Body of pancreas (tissue), 4 donors: Measurements from ENCODE around the gene UBE2B. TPM values are rescaled to one million over a fixed set of nuclear protein-coding genes. Genes with fewer than 3 reads are reported as not detected.

ENCODE experiments used
- ATAC-seq: fragments of 150-250 bp; one replicate; pipeline ENCODE4 v1.9.1; 2016
- DNase-seq, 4 donors: peaks; one replicate each; pipeline ENCODE4 v3.0.0-alpha.2; 2019
- H3K27ac ChIP-seq, 4 donors: fragments of 200-600 bp; sonication (generic); 1 replicate in 3 of 4; 2 replicates in 1 of 4; pipeline versions ENCODE4 v1.5.1 to v1.6.1; 2016 to 2019; ENCODE audit warnings: mild to moderate bottlenecking in 1 of 4, mixed read lengths in 1 of 4, moderate library complexity in 1 of 4
- H3K27me3 ChIP-seq, 2 donors: fragments of 200-600 bp; sonication (generic); one replicate each; pipeline ENCODE4 v1.6.0; 2016; ENCODE audit warnings: mild to moderate bottlenecking in 1 of 2
- H3K36me3 ChIP-seq, 2 donors: fragments of 200-600 bp; sonication (generic); replicated peaks in 1 of 2; 2 replicates each; pipeline ENCODE4 v1.5.1; 2016; ENCODE audit warnings: low read depth in 2 of 2; ENCODE audit not compliant: insufficient read depth in 1 of 2
- H3K4me1 ChIP-seq: fragments of 200-600 bp; sonication (generic); one replicate; pipeline ENCODE4 v1.6.0; 2016
- H3K4me3 ChIP-seq, 2 donors: fragments of 200-600 bp; sonication (generic); 1 replicate in 1 of 2; 2 replicates in 1 of 2; pipeline ENCODE4 v1.5.1; 2016 to 2019
- H3K9me3 ChIP-seq, 3 donors: fragments of 200-600 bp; sonication (generic); 1 replicate in 2 of 3; 2 replicates in 1 of 3; pipeline ENCODE4 v1.5.1; 2016
- POLR2A ChIP-seq, 3 donors: fragments of 450-650 bp; IDR thresholded peaks; one replicate each; pipeline ENCODE4 v1.6.1; 2016; ENCODE audit warnings: antibody characterized with exemption in 3 of 3, mild to moderate bottlenecking in 2 of 3
- WGBS, 2 donors: methylation state at CpG; one replicate each; pipeline ENCODE4 v1.1.5; 2017; 5-methylcytosine and 5-hydroxymethylcytosine counted together
- intact Hi-C: fragments of 100-400 bp; cut with DNase I; formaldehyde crosslinking; loops from one replicate; pipeline ENCODE4 v1.15.1; 2023
- total RNA-seq, 2 donors: library from RNA; depleted of rRNA; stranded (reverse); fragments of >200 nt; gene quantifications; one replicate each; pipeline ENCODE4 v1.1.0, GENCODE V29; 2016
- TF ChIP-seq, protein P1 (sequence below), 7 experiments: fragments of 450-650 bp in 4 of 7; fragments of 200-600 bp in 3 of 7; sonication (generic) in 3 of 7; IDR thresholded peaks; one replicate each; pipeline ENCODE4 v1.5.1; 2016 to 2019; ENCODE audit warnings: antibody characterized with exemption in 7 of 7

Gene UBE2B
- total RNA-seq, 2 donors from 2014 or later: 31.6 to 36.1 TPM

DNA sequence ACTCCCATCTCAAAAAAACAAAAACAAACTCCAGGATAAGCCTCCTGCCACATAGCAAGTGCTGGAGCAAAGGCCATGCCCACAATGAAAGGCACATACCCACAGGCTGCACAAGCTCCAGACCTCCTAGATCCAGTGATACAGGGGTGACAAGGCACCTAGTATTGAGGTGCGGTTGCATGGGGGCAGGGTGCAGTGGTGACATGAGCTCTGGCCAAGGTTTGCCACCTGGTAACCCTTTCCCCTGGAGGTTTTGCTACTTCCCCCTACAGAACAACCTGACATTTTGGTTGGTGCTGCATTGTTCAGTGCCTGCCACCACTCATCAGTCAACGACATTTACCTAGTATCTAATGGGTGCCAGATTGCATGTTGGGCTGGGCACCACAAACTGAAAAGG is 25.8 kb downstream of the UBE2B start:
- Histone ChIP-seq H3K4me1 (peaks cover 7% of the 10 kb centered on the region), H3K36me3 (peaks cover 7 to 16% of the 10 kb centered on the region in 2 donors), H3K27me3 (no peaks in the 10 kb centered on the region), H3K9me3 (no peaks in the 10 kb centered on the region), H3K4me3 (no peak overlapping the region), H3K27ac (no peak overlapping the region)
- 89 to 94% methylated on average over 2 of the region's 2 CpGs for WGBS, 2 donors
- no peak for ATAC-seq
- TF ChIP-seq POLR2A (IDR thresholded peaks at IDR 0.05): no peak
- TF ChIP-seq, protein P1, sequence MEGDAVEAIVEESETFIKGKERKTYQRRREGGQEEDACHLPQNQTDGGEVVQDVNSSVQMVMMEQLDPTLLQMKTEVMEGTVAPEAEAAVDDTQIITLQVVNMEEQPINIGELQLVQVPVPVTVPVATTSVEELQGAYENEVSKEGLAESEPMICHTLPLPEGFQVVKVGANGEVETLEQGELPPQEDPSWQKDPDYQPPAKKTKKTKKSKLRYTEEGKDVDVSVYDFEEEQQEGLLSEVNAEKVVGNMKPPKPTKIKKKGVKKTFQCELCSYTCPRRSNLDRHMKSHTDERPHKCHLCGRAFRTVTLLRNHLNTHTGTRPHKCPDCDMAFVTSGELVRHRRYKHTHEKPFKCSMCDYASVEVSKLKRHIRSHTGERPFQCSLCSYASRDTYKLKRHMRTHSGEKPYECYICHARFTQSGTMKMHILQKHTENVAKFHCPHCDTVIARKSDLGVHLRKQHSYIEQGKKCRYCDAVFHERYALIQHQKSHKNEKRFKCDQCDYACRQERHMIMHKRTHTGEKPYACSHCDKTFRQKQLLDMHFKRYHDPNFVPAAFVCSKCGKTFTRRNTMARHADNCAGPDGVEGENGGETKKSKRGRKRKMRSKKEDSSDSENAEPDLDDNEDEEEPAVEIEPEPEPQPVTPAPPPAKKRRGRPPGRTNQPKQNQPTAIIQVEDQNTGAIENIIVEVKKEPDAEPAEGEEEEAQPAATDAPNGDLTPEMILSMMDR (IDR thresholded peaks at IDR 0.05): no peak
- DNase-seq: no peak
- intact Hi-C loops: no loop called here

DNA sequence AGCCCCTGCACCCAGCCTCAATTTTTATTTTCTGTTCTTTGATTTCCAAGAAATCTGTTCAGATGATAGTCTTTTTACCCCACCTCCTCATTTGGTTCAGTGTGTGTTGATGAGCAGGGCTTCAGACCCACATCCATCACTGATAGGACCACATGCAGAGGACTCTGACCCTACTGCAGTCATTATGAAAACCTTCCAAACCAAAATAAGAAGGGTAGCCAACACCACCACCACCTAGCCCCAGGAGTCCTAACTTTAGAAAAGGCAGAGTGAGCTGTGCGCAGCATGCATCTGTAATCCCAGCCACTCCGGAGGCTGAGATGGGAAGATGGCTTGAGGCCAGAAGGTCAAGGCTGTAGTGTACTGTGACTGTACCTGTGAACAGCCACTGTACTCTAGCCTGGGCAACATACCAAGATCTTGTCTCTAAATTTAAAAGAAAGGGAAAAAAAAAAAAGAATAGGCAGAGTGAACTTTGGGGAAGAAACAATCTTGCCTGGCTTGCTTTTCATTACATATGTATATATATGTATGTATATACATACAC is 27.3 kb downstream of the UBE2B start:
- peak; percentile 31 to 53 (median 39) for DNase-seq
- no peak for TF ChIP-seq POLR2A (IDR thresholded peaks at IDR 0.05)
- TF ChIP-seq, protein P1 (IDR thresholded peaks at IDR 0.05): no peak
- H3K27me3 ChIP-seq: no peaks in the 10 kb centered on the region
- no peak overlapping the region for H3K4me3 ChIP-seq
- H3K4me1 ChIP-seq: peaks cover 10% of the 10 kb centered on the region
- intact Hi-C loops: no loop called here
- no peak overlapping the region for H3K27ac ChIP-seq
- 38 to 40% methylated on average over 2 of the region's 2 CpGs for WGBS, 2 donors
- no peak for ATAC-seq
- peaks cover 0 to 6% of the 10 kb centered on the region in 2 donors for H3K36me3 ChIP-seq
- no peaks in the 10 kb centered on the region for H3K9me3 ChIP-seq

DNA sequence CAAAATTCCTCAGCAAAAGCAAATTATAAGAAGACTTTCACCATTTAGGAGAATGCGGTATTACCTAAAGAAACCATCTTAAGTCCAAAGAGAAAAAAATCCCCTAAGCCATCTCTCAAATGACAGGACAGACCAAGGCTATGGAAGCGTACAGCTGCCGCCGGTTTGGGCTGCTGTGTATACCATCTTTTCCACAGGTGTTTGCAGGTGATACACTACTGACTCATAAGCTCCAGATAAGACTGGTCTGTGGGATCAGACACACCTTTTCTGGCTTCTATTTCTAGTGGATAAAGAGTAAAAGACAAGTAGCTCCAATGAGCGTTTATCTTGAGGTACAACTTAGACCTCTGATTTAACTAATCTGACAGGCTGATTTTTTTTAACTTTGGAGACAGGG is 32.6 kb downstream of the UBE2B start:
- intact Hi-C loops: loop anchor here (10.0 kb wide), 1 partner anchor 171 kb away; no protein-coding TSS in a partner anchor
- peak in 3 of 4 donors; percentile 52 to 62 (median 58) for DNase-seq

DNA sequence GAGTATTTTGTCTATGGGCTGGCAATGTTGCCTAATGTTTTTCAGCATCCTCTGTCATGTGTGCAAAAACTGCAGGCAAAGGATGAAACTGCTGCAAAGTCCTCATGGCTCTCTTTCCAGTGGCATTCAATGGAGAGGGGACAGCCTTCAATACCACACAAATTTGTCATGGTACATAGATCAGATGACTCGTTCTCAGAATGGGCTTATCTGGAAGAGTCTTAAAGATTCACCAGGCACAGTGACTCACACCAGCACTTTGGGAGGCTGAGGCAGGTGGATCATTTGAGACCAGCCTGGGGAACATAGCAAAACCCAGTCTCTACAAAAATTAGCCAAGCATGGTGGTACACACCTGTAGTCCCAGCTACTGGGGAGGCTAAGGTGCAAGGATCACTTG is 35.0 kb downstream of the UBE2B start:
- intact Hi-C loops: loop anchor here (5.0 to 10.0 kb wide), 2 partner anchors 126 to 168 kb away; no protein-coding TSS in a partner anchor
- Histone ChIP-seq H3K27me3 (no peaks in the 10 kb centered on the region), H3K4me1 (peaks cover 34% of the 10 kb centered on the region), H3K36me3 (no peaks in the 10 kb centered on the region), H3K4me3 (no peak overlapping the region), H3K9me3 (no peaks in the 10 kb centered on the region), H3K27ac (no peak overlapping the region)
- 80 to 86% methylated on average over 1 of the region's 1 CpG for WGBS, 2 donors
- DNase-seq (no peak), ATAC-seq (no peak)
- TF ChIP-seq POLR2A (IDR thresholded peaks at IDR 0.05): no peak
- TF ChIP-seq, protein P1 (IDR thresholded peaks at IDR 0.05): no peak

More for the DNA sequence above, 32.6 kb downstream of the UBE2B start:
- Histone ChIP-seq H3K9me3 (no peaks in the 10 kb centered on the region), H3K4me3 (no peak overlapping the region), H3K4me1 (peaks cover 16% of the 10 kb centered on the region), H3K27ac (peak overlapping the region in 3 of 4 donors; percentile 9 to 65 (median 17)), H3K27me3 (no peaks in the 10 kb centered on the region), H3K36me3 (no peaks in the 10 kb centered on the region)
- WGBS, 2 donors: 15 to 50% methylated on average over 5 of the region's 5 CpGs
- TF ChIP-seq, protein P1 (IDR thresholded peaks at IDR 0.05): no peak
- no peak for TF ChIP-seq POLR2A (IDR thresholded peaks at IDR 0.05)
- peak; percentile 84 for ATAC-seq

DNA sequence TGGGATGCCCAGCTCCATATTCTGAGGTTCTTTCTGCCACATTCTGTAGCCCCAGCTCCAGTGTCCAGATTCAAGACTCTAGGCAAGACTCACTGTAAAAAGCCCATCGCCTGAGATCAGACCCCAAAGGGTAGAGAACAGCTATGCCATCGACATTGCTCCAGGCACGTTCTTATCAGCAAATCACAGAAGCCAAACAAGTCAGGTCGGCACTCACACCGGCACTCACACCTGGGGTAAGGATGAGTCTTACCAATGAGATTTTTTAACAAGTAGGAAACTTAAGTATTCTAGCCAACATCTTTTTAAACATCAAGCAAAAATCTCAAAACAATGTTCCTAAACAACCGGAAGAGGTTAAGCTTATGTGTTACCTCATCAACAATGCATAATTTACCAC is 38.0 kb downstream of the UBE2B start:
- Histone ChIP-seq H3K9me3 (no peaks in the 10 kb centered on the region), H3K27me3 (no peaks in the 10 kb centered on the region), H3K27ac (no peak overlapping the region), H3K4me3 (no peak overlapping the region), H3K36me3 (no peaks in the 10 kb centered on the region), H3K4me1 (peaks cover 47% of the 10 kb centered on the region)
- intact Hi-C loops: loop anchor here (5.0 to 10.0 kb wide), 2 partner anchors 123 to 165 kb away; no protein-coding TSS in a partner anchor
- TF ChIP-seq, protein P1 (IDR thresholded peaks at IDR 0.05): no peak
- no peak for TF ChIP-seq POLR2A (IDR thresholded peaks at IDR 0.05)
- DNase-seq: no peak
- 22% methylated on average over 6 of the region's 6 CpGs for WGBS, 2 donors
- ATAC-seq: no peak
